Fibroblast of pulmonary artery (primary cell): Measurements from ENCODE around the gene PFN1.

ENCODE experiments used
- DNase-seq: peaks from one replicate; pipeline ENCODE4 v3.0.0-alpha.2; 2010; ENCODE audit warnings: low read depth
- H3K4me3 ChIP-seq: replicated peaks from 2 replicates; pipeline ENCODE4 v1.5.1; 2011; ENCODE audit warnings: low read depth, mild to moderate bottlenecking, control low read depth, low read length, moderate library complexity
- CTCF ChIP-seq: IDR thresholded peaks from 2 replicates; pipeline ENCODE4 v1.5.1; 2011; ENCODE audit warnings: mild to moderate bottlenecking, control low read depth, low read length, inconsistent platforms; ENCODE audit errors: missing control alignments

The PFN1 gene

GRCh38 chr17:4972322-4972721 lies 24.0 kb upstream of the PFN1 start:
- no peak overlapping the region for H3K4me3 ChIP-seq
- DNase-seq = no peak
- TF ChIP-seq CTCF = no peak

GRCh38 chr17:4971826-4972225 lies 23.5 kb upstream of the PFN1 start:
- no peak for TF ChIP-seq CTCF
- no peak overlapping the region for H3K4me3 ChIP-seq
- no peak for DNase-seq

- H3K4me3 ChIP-seq = no peak overlapping the region
- TF ChIP-seq CTCF = no peak
- no peak for DNase-seq
Observed at GRCh38 chr17:4970273-4970672, 21.9 kb upstream of the PFN1 start.

- DNase-seq = no peak
- peak overlapping the region; percentile 94 for H3K4me3 ChIP-seq
- no peak for TF ChIP-seq CTCF
Observed at GRCh38 chr17:4969551-4970173, 21.3 kb upstream of the PFN1 start.

- DNase-seq = peak; percentile 91
Observed at GRCh38 chr17:4969047-4969550, 20.8 kb upstream of the PFN1 start.

GRCh38 chr17:4968486-4969046 lies 20.2 kb upstream of the PFN1 start:
- DNase-seq = no peak
- no peak for TF ChIP-seq CTCF
- peak overlapping the region; percentile 94 for H3K4me3 ChIP-seq

More at GRCh38 chr17:4969047-4969550, 20.8 kb upstream of the PFN1 start:
- H3K4me3 ChIP-seq = peak overlapping the region; percentile 94
- no peak for TF ChIP-seq CTCF
